Measurements from ENCODE around the gene ABCA7. TPM values are rescaled to one million over a fixed set of nuclear protein-coding genes. Genes with fewer than 3 reads are reported as not detected.
A peak's percentile ranks its signal among the peaks of the same experiment; 100 is the strongest.

ABCA7 gene
- total RNA-seq, 3 donors from 2014 or later (not counting 1 experiment from before 2014, with no cell fraction given), result 73.3 to 149 (median 121) TPM

- DNase-seq (no peak), ATAC-seq (no peak)
- Histone ChIP-seq H3K27me3 (ENCODE audit: control insufficient read depth, insufficient read depth, low read length) (no peaks in the 10 kb centered on the region), H3K4me3 (ENCODE audit: low read length) (no peak overlapping the region), H3K27ac (ENCODE audit: low read length) (no peak overlapping the region), H3K36me3 (ENCODE audit: control insufficient read depth, insufficient read depth, low read length) (peaks cover 3% of the 10 kb centered on the region), H3K4me1 (ENCODE audit: control insufficient read depth, insufficient read depth, low read length) (peaks cover 60% of the 10 kb centered on the region), H3K9me3 (ENCODE audit: control insufficient read depth, insufficient read depth, low read length) (no peaks in the 10 kb centered on the region)
- Mint-ChIP-seq H3K4me1 (peaks cover 17 to 55% of the 10 kb centered on the region in 2 donors), H3K27me3 (ENCODE audit: low read depth in 2 of 2) (no peaks in the 10 kb centered on the region), H3K27ac (peak overlapping the region in 1 of 2 donors; percentile 75), H3K4me3 (no peak overlapping the region), H3K36me3 (no peaks in the 10 kb centered on the region), H3K9me3 (no peaks in the 10 kb centered on the region)
- intact Hi-C loops (cut with micrococcal nuclease), result no loop called here
- 96% methylated on average over 7 of the region's 7 CpGs for WGBS (ENCODE audit: insufficient coverage)
- no peak for TF ChIP-seq CTCF (IDR thresholded peaks at IDR 0.05)
Measured at GRCh38 chr19:1097810-1098176, 57.9 kb downstream of the ABCA7 start.

- no peak for TF ChIP-seq CTCF (IDR thresholded peaks at IDR 0.05)
Measured at GRCh38 chr19:1098177-1099051, 58.5 kb downstream of the ABCA7 start.

GRCh38 chr19:1101337-1101698 lies 61.4 kb downstream of the ABCA7 start:
- H3K4me3 ChIP-seq (ENCODE audit: low read length), result no peak overlapping the region
- no peaks in the 10 kb centered on the region for H3K27me3 ChIP-seq (ENCODE audit: control insufficient read depth, insufficient read depth, low read length)
- peaks cover 3% of the 10 kb centered on the region for H3K36me3 ChIP-seq (ENCODE audit: control insufficient read depth, insufficient read depth, low read length)
- Mint-ChIP-seq H3K27ac (peak overlapping the region; percentile 82 to 88), H3K4me1 (peaks cover 9 to 37% of the 10 kb centered on the region in 2 donors), H3K9me3 (no peaks in the 10 kb centered on the region), H3K36me3 (no peaks in the 10 kb centered on the region), H3K4me3 (peak overlapping the region; percentile 49), H3K27me3 (ENCODE audit: low read depth in 2 of 2) (no peaks in the 10 kb centered on the region)
- no peak for ATAC-seq
- H3K27ac ChIP-seq (ENCODE audit: low read length), result peak overlapping the region; percentile 57
- peak in 1 of 2 donors; percentile 53 for DNase-seq
- H3K4me1 ChIP-seq (ENCODE audit: control insufficient read depth, insufficient read depth, low read length), result peaks cover 60% of the 10 kb centered on the region
- intact Hi-C loops (cut with micrococcal nuclease), result loop anchor here (5.0 kb wide), 1 partner anchor 34 kb away; the partner anchor contains the start of gene ARHGAP45
- 18% methylated on average over 9 of the region's 9 CpGs for WGBS (ENCODE audit: insufficient coverage)
- no peaks in the 10 kb centered on the region for H3K9me3 ChIP-seq (ENCODE audit: control insufficient read depth, insufficient read depth, low read length)
- no peak for TF ChIP-seq CTCF (IDR thresholded peaks at IDR 0.05)

More at GRCh38 chr19:1098177-1099051, 58.5 kb downstream of the ABCA7 start:
- WGBS (ENCODE audit: insufficient coverage), result 91% methylated on average over 15 of the region's 15 CpGs
- H3K27ac Mint-ChIP-seq, result peak overlapping the region in 1 of 2 donors; percentile 75
- H3K9me3 ChIP-seq (ENCODE audit: control insufficient read depth, insufficient read depth, low read length), result no peaks in the 10 kb centered on the region
- H3K27me3 ChIP-seq (ENCODE audit: control insufficient read depth, insufficient read depth, low read length), result no peaks in the 10 kb centered on the region
- peaks cover 64% of the 10 kb centered on the region for H3K4me1 ChIP-seq (ENCODE audit: control insufficient read depth, insufficient read depth, low read length)
- no peaks in the 10 kb centered on the region for H3K27me3 Mint-ChIP-seq (ENCODE audit: low read depth in 2 of 2)
- no peak overlapping the region for H3K4me3 Mint-ChIP-seq
- no peaks in the 10 kb centered on the region for H3K9me3 Mint-ChIP-seq
- ATAC-seq (no peak), DNase-seq (no peak)
- no peaks in the 10 kb centered on the region for H3K36me3 Mint-ChIP-seq
- no peak overlapping the region for H3K4me3 ChIP-seq (ENCODE audit: low read length)
- peaks cover 17 to 57% of the 10 kb centered on the region in 2 donors for H3K4me1 Mint-ChIP-seq
- intact Hi-C loops (cut with micrococcal nuclease), result no loop called here
- H3K27ac ChIP-seq (ENCODE audit: low read length), result no peak overlapping the region
- peaks cover 1% of the 10 kb centered on the region for H3K36me3 ChIP-seq (ENCODE audit: control insufficient read depth, insufficient read depth, low read length)
